GM18505 (cell line): ENCODE measurements around the gene INPP5B.

Experiments used
- ATAC-seq: cut with Tn5 transposase; IDR thresholded peaks from one replicate; pipeline ENCODE4 v1.9.1; 2021; ENCODE audit not compliant: unreplicated experiment
- POLR2A ChIP-seq: IDR thresholded peaks from 4 replicates; pipeline ENCODE4 v1.6.1; 2011; ENCODE audit warnings: borderline replicate concordance; ENCODE audit not compliant: insufficient read depth, insufficient read length; ENCODE audit errors: extremely low read depth

INPP5B gene

DNA sequence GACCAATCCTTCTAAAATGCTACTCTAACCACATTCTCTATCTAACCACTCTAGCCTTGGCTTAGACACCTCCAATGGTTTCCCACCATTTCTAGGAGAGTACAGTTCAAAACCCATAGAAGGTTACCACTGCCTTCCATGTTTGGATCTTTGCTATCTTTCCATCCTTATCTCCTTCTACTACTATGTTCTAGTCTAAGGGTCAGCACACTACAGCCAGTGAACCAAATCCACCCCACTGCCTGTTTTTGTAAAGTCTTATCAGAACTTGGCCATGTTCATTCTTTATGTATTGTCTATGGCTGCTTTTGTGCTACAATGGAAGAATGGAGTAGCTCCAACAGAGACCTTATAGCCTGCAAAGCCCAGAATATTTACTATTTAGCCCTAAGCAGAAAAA, 93.7 kb downstream of the INPP5B start:
- TF ChIP-seq POLR2A: no peak
- ATAC-seq: no peak

DNA sequence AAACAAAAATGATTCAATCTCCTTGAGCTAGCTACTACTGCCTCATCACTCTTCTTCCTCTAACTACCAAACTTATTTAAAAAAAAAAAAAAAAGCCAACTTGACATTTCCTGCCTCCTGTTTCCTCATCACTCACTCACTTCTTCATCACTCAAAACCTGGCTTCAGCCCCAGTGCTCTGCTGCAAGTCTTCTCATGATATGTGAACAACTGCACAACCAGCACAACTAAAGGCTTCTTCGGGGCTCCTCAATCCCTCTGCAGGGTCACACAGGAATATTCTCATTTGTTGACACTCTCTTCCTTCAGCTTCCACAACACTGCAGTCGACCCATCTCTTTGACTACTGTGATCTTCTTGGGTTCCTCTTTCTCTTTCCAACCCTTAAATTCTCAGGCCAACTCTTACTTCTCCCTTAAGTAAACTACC, 95.1 kb downstream of the INPP5B start:
- ATAC-seq: no peak
- TF ChIP-seq POLR2A: no peak

DNA sequence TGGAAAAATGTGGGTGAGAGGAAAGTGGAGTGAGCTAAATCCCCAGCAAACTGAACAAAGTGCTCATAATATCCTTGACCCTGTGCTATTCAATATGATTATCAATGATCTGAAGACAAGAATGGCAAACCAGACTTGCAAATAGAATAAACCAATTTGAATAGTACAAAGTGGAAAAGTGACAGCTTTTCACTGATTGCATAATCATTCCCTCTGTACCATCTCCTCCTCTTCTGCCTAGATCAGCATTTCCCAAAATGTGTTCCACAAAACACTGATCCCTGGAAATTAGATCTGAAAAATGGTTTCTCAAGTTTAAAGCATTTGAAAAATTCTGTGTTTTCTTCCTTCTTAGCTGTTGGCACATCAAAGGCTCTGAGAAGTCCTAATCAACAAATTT, 95.6 kb downstream of the INPP5B start:
- ATAC-seq: no peak
- no peak for TF ChIP-seq POLR2A

DNA sequence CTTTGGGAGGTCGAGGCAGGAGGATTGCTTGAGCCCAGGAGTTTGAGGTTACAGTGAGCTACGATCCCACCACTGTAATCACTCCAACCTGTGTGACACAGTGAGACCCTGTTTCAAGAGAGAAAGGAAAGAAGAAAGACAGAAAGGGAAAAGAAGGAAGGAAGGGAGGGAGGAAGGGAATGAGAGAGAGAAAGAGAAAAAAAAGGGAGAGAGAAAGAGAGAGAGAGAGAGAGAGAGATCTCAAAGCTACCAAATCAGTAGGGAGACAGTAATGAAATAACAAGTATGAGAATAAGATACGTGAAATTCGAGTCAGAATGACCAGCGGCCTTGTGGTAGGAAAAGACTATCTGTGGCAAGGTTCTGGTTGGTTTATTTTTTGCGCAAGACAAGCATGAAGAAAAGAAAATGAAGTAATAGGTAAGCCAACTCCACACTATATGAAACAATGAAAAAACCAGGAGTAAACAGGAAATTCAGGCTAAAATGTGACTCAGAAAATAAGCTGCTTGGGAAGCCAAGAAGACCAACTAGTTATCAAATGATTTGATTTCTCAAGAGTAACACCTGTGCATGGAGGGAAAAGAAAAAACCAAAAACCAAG, 96.4 kb downstream of the INPP5B start:
- no peak for TF ChIP-seq POLR2A
- ATAC-seq: no peak

DNA sequence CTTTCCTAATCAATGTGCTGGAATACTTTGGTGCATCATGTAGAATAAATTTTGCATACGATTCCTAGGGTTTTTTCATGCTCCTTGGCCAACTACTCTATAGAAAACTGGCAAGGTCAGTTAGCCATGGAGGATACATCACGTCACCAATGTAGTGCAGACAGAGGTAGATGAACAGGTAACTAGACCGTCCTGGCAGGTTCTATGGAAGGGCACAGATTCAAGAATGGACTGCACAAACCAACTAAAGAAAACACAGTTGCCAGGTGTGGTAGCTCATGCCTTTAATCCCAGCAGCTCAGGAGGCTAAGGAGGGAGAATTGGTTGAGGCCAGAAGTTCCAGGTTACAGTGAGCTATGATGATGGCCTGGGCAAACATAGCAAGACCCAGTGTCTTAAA, 97.4 kb downstream of the INPP5B start:
- no peak for ATAC-seq
- no peak for TF ChIP-seq POLR2A

DNA sequence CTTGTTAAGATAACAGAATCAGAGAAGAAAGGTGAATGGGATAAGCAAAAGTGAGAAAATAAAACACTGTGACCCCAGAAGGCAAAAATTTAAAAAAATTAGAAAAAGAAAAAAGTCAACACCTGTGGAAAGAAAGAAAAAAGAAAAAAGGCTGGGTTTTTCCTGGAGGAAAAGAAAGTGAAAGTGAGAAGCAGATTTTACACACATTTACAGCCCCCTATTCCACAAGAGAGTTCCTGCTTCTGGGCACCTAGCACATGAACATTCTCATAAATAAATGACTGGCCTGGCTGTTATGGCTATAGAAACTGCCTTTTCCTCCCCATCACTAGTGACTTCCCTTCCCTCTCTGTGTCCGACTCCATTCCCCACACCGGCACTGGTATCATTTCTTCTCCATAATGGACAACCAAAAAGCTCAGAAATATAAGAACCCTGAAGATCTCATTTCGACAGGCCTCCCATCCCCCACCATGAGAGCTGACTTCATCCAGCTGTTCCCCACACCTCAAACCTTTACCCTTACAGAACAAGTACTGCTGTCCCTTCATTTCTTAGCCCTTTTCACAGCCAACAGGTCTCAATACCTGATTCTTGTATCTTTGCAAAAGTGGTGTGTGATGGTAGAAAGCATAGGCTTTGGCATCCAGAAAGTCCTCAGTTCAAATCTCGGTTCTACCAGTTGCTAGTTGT, 100.1 kb downstream of the INPP5B start:
- TF ChIP-seq POLR2A: no peak
- ATAC-seq: no peak

DNA sequence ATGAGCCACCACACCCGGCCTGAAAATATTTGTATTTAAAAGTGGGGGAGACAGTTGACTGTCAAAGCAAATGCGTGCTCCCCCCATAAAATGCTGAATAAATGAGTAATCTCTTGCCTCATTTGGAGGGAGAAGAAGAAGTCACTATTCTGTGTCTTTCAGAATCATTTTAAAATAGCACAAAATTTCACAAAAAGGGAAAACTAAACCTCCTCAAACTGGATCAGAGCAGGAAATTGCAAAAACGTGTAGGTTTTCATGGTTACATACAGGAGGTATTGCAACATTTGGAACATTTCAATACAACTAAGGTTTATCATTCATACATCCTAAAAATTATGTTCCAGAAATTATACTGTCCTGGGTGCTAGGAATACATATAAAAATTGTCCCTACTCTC, 101.1 kb downstream of the INPP5B start:
- no peak for TF ChIP-seq POLR2A
- ATAC-seq: no peak

DNA sequence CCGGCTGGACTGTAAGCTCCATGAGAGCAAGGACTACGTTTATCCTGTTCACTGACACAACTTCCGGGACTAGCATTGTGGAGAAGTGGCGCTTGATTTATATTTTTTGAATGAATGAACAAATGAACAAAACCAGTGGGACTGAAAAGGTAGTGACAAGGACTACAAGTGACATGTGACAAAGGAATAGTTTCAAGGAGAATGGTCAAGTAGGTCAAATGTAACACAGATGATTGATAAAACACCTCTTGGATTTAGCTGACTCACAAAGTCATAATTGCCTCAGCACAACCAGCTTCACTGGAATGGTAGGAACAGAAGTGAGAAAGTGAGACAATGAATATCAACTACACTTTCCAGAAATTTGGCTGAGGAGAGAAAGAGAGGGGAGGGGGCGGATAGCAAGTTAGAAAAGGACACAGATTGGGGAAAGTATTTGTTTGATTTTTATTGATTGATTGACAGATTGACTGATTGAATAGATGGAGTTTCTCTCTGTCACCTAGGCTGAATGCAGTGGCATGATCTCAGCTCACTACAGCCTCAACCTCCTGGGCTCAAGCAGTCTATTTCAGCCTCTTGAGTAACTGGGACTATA, 101.7 kb downstream of the INPP5B start:
- ATAC-seq: no peak
- TF ChIP-seq POLR2A: no peak

DNA sequence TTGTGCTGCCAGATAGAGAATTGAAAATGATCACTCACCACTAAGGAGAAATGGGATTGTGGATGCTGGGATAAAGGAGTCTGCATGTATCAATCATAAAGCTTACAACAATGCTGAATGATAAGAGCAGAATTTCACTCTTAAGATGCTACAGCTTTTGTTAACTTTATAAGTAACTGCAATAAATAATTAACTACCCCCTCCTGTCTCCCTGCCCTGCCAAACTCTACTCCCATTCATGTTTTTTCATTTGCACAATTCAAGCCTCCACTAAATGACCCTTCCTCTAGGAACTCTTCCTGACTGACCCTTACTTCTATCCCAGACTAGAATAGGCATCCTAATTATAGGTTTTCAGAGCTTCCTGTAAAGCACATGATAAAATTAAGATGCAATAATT, 102.3 kb downstream of the INPP5B start:
- no peak for TF ChIP-seq POLR2A
- ATAC-seq: no peak

DNA sequence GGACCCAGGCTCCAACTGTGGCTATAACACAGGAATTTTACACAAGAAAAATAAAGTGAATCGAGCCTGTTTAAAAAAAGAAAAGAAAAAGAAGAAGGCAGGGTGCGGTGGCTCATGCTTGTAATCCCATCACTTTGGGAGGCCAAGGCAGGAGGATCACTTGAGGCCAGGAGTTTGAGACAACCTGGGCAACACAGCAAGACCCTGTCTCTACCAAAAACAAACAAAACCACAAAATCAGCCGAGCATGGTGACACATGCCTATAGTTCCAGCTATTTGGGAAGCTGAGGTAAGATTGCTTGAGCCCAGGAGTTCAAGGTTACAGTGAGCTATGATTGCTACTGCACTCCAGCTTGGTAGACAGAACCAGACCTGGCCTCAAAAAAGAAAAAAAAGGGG, 105.2 kb downstream of the INPP5B start:
- no peak for ATAC-seq
- no peak for TF ChIP-seq POLR2A

DNA sequence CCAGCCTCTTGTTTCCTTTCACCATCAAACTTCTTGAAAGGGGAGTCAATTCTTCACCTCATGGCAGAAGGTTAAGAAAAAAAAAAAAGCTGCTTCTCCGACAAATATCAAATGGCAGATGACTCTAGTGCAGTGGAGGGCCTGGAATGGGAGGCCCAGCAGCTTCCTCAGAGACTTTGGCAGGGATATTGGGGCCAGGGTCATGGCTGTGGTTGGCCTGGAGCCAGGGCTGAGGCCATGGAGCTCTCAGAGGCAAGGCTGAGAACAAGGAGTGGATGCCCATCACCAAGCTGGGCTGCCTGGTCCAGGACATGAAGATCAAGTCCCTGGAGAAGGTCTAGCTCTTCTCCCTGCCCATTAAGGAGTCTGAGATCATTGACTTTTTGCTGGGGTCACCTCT, 106.1 kb downstream of the INPP5B start:
- ATAC-seq: no peak
- TF ChIP-seq POLR2A: no peak

DNA sequence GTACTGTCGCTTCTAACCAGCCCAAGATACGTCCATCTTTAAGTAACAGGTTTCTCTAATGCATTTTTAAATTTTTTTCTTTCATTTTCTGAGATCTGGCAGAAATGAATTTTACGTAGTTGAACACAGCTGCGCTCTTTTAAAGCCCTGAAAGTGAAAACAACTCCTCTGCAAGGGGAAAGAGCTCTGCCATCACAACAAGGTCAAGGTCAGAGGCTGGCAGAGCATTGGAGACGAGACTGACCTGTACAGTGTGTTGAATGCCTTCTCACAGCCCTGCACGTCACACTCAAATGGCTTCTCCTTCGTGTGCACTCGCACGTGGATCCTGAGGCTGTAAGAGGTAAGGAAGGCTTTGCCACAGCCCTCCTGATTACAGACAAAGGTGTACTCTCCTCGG, 107.2 kb downstream of the INPP5B start:
- TF ChIP-seq POLR2A: no peak
- no peak for ATAC-seq

DNA sequence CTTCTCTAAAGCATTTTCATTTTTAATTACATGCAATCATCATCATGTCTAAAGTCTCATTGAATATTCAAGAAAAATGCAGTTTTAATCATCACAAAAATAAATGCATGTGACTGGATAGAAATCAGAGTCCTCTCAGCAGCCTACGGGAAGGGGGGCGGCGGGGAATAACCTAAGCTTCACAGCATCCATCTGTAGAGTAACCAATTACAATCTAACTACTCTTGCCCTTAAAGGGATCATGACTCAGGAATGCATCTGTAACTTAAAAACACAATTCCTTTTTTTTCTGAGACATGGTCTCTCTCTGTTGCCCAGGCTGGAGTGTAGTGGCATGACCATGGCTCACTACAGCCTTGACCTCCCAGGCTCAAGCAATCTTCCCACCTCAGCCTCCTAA, 110.1 kb downstream of the INPP5B start:
- TF ChIP-seq POLR2A: no peak
- no peak for ATAC-seq

DNA sequence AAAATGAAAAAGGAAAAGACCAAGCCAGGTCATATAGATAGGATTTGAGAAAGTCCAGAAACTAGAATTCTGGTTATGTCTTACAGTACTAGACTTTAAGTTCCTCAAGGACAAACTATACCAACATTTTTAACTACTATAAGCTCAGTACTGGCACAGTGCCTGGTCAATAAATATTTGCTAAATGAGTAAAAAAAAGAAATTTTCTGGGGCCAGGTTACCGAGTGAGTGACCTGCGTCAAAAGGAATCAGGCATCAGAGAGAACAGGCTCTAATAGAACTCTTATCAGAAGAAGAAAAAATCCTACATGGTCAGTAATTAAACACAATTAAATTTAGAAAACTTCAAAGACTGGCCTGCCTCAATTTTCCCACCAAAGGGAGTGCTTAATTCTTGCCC, 115.0 kb downstream of the INPP5B start:
- no peak for ATAC-seq
- TF ChIP-seq POLR2A: no peak
